CD8-positive, alpha-beta memory T cell (primary cell): Measurements from ENCODE around the gene HOXA5. TPM values are rescaled to one million over a fixed set of nuclear protein-coding genes. Genes with fewer than 3 reads are reported as not detected.

Experiments
- CTCF ChIA-PET: fragments of 350-600 bp; sonication (Branson Sonifier 250); formaldehyde crosslinking; loops from one replicate; lab custom pipeline; 2021; ENCODE audit warnings: antibody characterized with exemption; lab: Charles Lee
- POLR2A ChIA-PET: fragments of 350-600 bp; sonication (Branson Sonifier 250); formaldehyde crosslinking; loops from one replicate; lab custom pipeline; 2021; ENCODE audit warnings: antibody characterized with exemption; lab: Charles Lee
- DNase-seq, 5 donors: peaks; one replicate each; pipeline versions ENCODE4 v3.0.0 to v3.0.0-alpha.2; 2020 to 2022; ENCODE audit warnings: mixed read lengths in 1 of 5
- H3K27ac ChIP-seq: one replicate; pipeline ENCODE4 v1.7.0; 2013; ENCODE audit warnings: low read depth, mild to moderate bottlenecking, low read length, moderate library complexity
- H3K27me3 ChIP-seq: 2 replicates; pipeline ENCODE4 v1.7.0; 2013; ENCODE audit warnings: low read length, mild to moderate bottlenecking; ENCODE audit not compliant: insufficient read depth, poor library complexity, severe bottlenecking
- H3K36me3 ChIP-seq: 2 replicates; pipeline ENCODE4 v1.7.0; 2013; ENCODE audit warnings: mild to moderate bottlenecking, low read length, moderate library complexity; ENCODE audit not compliant: insufficient read depth
- H3K4me1 ChIP-seq: 2 replicates; pipeline ENCODE4 v1.7.0; 2013; ENCODE audit warnings: mild to moderate bottlenecking, low read length, moderate library complexity; ENCODE audit not compliant: insufficient read depth
- H3K4me3 ChIP-seq: 2 replicates; pipeline ENCODE4 v1.7.0; 2013; ENCODE audit warnings: mild to moderate bottlenecking, low read length
- H3K9me3 ChIP-seq: 2 replicates; pipeline ENCODE4 v1.7.0; 2013; ENCODE audit warnings: mild to moderate bottlenecking, low read length
- H3K27ac Mint-ChIP-seq, 8 donors: one replicate each; pipeline ENCODE4 v1.8.0; 2020 to 2021; ENCODE audit warnings: mixed read lengths in 8 of 8, mild to moderate bottlenecking in 6 of 8, inconsistent platforms in 3 of 8, moderate library complexity in 3 of 8
- H3K27me3 Mint-ChIP-seq, 2 donors: one replicate each; pipeline ENCODE4 v1.8.0; 2020 to 2021; ENCODE audit warnings: mixed read lengths in 2 of 2, mild to moderate bottlenecking in 1 of 2, moderate library complexity in 1 of 2
- H3K36me3 Mint-ChIP-seq, 3 donors: one replicate each; pipeline ENCODE4 v1.8.0; 2020 to 2021; ENCODE audit warnings: mixed read lengths in 3 of 3, inconsistent platforms in 1 of 3, mild to moderate bottlenecking in 1 of 3
- H3K4me1 Mint-ChIP-seq, 3 donors: one replicate each; pipeline ENCODE4 v1.8.0; 2020 to 2021; ENCODE audit warnings: mixed read lengths in 3 of 3, inconsistent platforms in 1 of 3, mild to moderate bottlenecking in 1 of 3
- H3K4me3 Mint-ChIP-seq, 7 donors: one replicate each; pipeline ENCODE4 v1.8.0; 2020 to 2021; ENCODE audit warnings: mixed read lengths in 7 of 7, mild to moderate bottlenecking in 6 of 7, moderate library complexity in 4 of 7, inconsistent platforms in 2 of 7
- H3K9me3 Mint-ChIP-seq, 5 donors: one replicate each; pipeline ENCODE4 v1.8.0; 2020 to 2022; ENCODE audit warnings: mixed read lengths in 5 of 5, mild to moderate bottlenecking in 3 of 5, moderate library complexity in 2 of 5, inconsistent platforms in 1 of 5
- polyA plus RNA-seq: library from polyadenylated mRNA; unstranded; fragments of 300-500 nt; fragmentation: Illumina TruSeq; gene quantifications from one replicate; pipeline ENCODE4 v1.2.3, GENCODE V29; 2021
- total RNA-seq, 2 experiments: library from RNA; stranded (reverse); gene quantifications; one replicate each; pipeline ENCODE4 v1.2.3, GENCODE V29; 2021

The HOXA5 gene
- total and polyA plus RNA-seq, 3 experiments from 2014 or later: not detected

GRCh38 chr7:27149842-27150567, 6.5 kb upstream of the HOXA5 start:
- Mint-ChIP-seq H3K9me3 (peaks cover 0 to 7% (median 0%) of the 10 kb centered on the region in 5 donors), H3K27ac (peak overlapping the region in 1 of 8 donors; percentile 31), H3K27me3 (peaks cover 79 to 89% of the 10 kb centered on the region in 2 donors), H3K4me3 (peak overlapping the region in 4 of 7 donors; percentile 12 to 80 (median 67)), H3K4me1 (peaks cover 29 to 50% (median 36%) of the 10 kb centered on the region in 3 donors), H3K36me3 (peaks cover 0 to 2% (median 0%) of the 10 kb centered on the region in 3 donors)
- H3K36me3 ChIP-seq: no peaks in the 10 kb centered on the region
- DNase-seq: no peak
- peaks cover 32% of the 10 kb centered on the region for H3K4me1 ChIP-seq
- POLR2A ChIA-PET: interaction anchor here (1.0 kb wide), 1 partner anchor 11 kb away, joined by 3 read pairs; no protein-coding TSS in a partner anchor
- peak overlapping the region; percentile 66 for H3K4me3 ChIP-seq
- CTCF ChIA-PET: interaction anchor here (0.7 to 6.9 kb wide), 25 partner anchors 8 to 1291 kb away, joined by 3 to 71 read pairs (median 4); partner anchors contain the start of genes HOXA4 and HOXA9
- H3K27ac ChIP-seq: no peak overlapping the region
- H3K27me3 ChIP-seq: peaks cover 83% of the 10 kb centered on the region
- H3K9me3 ChIP-seq: no peaks in the 10 kb centered on the region

GRCh38 chr7:27148756-27149641, 5.5 kb upstream of the HOXA5 start:
- no peak for DNase-seq
- ChIA-PET CTCF (interaction anchor here (0.9 to 6.9 kb wide), 11 partner anchors 14 to 1255 kb away, joined by 3 to 71 read pairs (median 4); partner anchors contain the start of genes HOXA4 and HOXA9), POLR2A (no interaction called here)
- Mint-ChIP-seq H3K4me1 (peaks cover 19 to 41% (median 28%) of the 10 kb centered on the region in 3 donors), H3K36me3 (no peaks in the 10 kb centered on the region), H3K27ac (peak overlapping the region in 1 of 8 donors; percentile 29), H3K4me3 (no peak overlapping the region), H3K9me3 (peaks cover 0 to 2% (median 0%) of the 10 kb centered on the region in 5 donors), H3K27me3 (peaks cover 77 to 85% of the 10 kb centered on the region in 2 donors)
- no peak overlapping the region for H3K27ac ChIP-seq
- no peak overlapping the region for H3K4me3 ChIP-seq
- peaks cover 24% of the 10 kb centered on the region for H3K4me1 ChIP-seq
- no peaks in the 10 kb centered on the region for H3K9me3 ChIP-seq
- H3K27me3 ChIP-seq: peaks cover 73% of the 10 kb centered on the region
- no peaks in the 10 kb centered on the region for H3K36me3 ChIP-seq

GRCh38 chr7:27148031-27148755, 4.7 kb upstream of the HOXA5 start:
- no peak overlapping the region for H3K27ac ChIP-seq
- H3K27me3 ChIP-seq: peaks cover 65% of the 10 kb centered on the region
- peak overlapping the region in 5 of 7 donors; percentile 37 to 73 (median 61) for H3K4me3 Mint-ChIP-seq
- H3K4me1 ChIP-seq: peaks cover 24% of the 10 kb centered on the region
- H3K27me3 Mint-ChIP-seq: peaks cover 69 to 81% of the 10 kb centered on the region in 2 donors
- H3K36me3 Mint-ChIP-seq: no peaks in the 10 kb centered on the region
- ChIA-PET CTCF (interaction anchor here (1.4 to 6.9 kb wide), 2 partner anchors 15 to 25 kb away, joined by 4 to 71 read pairs; partner anchors contain the start of gene HOXA9), POLR2A (no interaction called here)
- H3K27ac Mint-ChIP-seq: peak overlapping the region in 2 of 8 donors; percentile 29 to 35
- DNase-seq: no peak
- H3K4me3 ChIP-seq: no peak overlapping the region
- H3K36me3 ChIP-seq: no peaks in the 10 kb centered on the region
- H3K4me1 Mint-ChIP-seq: peaks cover 15 to 41% (median 24%) of the 10 kb centered on the region in 3 donors
- H3K9me3 ChIP-seq: no peaks in the 10 kb centered on the region
- H3K9me3 Mint-ChIP-seq: peaks cover 0 to 2% (median 0%) of the 10 kb centered on the region in 5 donors

DNA sequence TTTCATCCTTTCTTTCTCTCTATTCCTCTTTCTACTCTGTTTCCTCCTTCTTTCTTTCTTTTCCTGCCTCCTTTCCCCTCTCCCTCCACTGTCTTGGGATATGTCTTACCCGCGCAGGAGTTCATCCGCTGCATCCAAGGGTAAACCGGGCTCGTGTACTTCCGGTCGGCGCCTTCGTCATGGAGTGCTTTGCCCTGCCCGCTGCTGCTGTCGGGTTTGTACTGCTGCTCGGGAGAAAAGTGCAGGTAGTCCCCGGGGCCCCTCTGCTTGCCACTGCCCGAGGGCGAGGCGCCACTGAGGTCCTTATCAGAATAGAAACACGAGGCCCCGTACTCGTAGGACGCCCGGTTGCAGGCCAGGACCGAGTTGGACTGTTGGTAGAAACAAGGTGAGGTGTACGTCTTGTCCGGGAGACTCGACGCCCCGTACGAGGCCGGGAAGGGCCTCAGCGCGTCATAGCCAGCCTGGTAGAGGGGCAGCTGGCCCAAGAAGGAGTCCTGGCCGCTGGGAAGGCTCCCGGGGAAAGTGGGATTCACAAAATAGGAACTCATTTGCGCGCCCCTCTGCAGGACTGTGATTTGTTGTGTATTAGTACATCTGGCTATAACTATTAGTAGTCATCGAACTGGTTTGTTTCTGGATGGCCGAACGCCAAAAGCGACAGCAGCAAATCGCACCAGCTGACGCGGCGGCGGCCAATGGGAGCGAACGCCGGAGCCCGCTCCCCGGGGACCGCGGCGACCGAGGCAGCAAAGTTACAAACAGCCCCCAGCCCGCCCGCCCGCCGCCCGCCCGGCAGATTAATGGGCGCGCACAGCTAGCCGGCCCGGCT, 3.9 kb upstream of the HOXA5 start, which contains the start of gene HOXA6:
Gene HOXA6 (minus strand): TSS at position 576 of the 832 bp plus-strand sequence. CDS start 25 bp downstream, at position 551.
- Histone ChIP-seq H3K27ac (no peak within 1 kb of the TSS), H3K36me3 (no peaks in the 10 kb centered on the region), H3K4me1 (peaks cover 21% of the 10 kb centered on the region), H3K27me3 (peaks cover 57% of the 10 kb centered on the region), H3K4me3 (no peak within 1 kb of the TSS), H3K9me3 (no peaks in the 10 kb centered on the region)
- H3K27me3 Mint-ChIP-seq: peaks cover 65 to 80% of the 10 kb centered on the region in 2 donors
- H3K4me3 Mint-ChIP-seq: peak within 1 kb of the TSS in 5 of 7 donors; percentile 37 to 73 (median 61)
- POLR2A ChIA-PET: no interaction called here
- H3K36me3 Mint-ChIP-seq: no peaks in the 10 kb centered on the region
- H3K27ac Mint-ChIP-seq: peak within 1 kb of the TSS in 2 of 8 donors; percentile 29 to 35
- peaks cover 0 to 2% (median 0%) of the 10 kb centered on the region in 5 donors for H3K9me3 Mint-ChIP-seq
- CTCF ChIA-PET: interaction anchor here (1.4 to 6.9 kb wide), 3 partner anchors 14 to 25 kb away, joined by 3 to 71 read pairs (median 4); partner anchors contain the start of gene HOXA9
- no peak for DNase-seq
- peaks cover 15 to 39% (median 24%) of the 10 kb centered on the region in 3 donors for H3K4me1 Mint-ChIP-seq

GRCh38 chr7:27146491-27147198, 3.2 kb upstream of the HOXA5 start:
- peaks cover 49% of the 10 kb centered on the region for H3K27me3 ChIP-seq
- Mint-ChIP-seq H3K4me1 (peaks cover 9 to 31% (median 19%) of the 10 kb centered on the region in 3 donors), H3K4me3 (peak overlapping the region in 1 of 7 donors; percentile 10), H3K36me3 (no peaks in the 10 kb centered on the region), H3K27ac (no peak overlapping the region), H3K27me3 (peaks cover 63 to 77% of the 10 kb centered on the region in 2 donors), H3K9me3 (no peaks in the 10 kb centered on the region)
- H3K4me3 ChIP-seq: no peak overlapping the region
- DNase-seq: no peak
- no peak overlapping the region for H3K27ac ChIP-seq
- H3K9me3 ChIP-seq: no peaks in the 10 kb centered on the region
- ChIA-PET CTCF (interaction anchor here (1.0 to 1.4 kb wide), 2 partner anchors 14 to 16 kb away, joined by 3 read pairs; no protein-coding TSS in a partner anchor), POLR2A (no interaction called here)
- H3K4me1 ChIP-seq: peaks cover 13% of the 10 kb centered on the region
- no peaks in the 10 kb centered on the region for H3K36me3 ChIP-seq

DNA sequence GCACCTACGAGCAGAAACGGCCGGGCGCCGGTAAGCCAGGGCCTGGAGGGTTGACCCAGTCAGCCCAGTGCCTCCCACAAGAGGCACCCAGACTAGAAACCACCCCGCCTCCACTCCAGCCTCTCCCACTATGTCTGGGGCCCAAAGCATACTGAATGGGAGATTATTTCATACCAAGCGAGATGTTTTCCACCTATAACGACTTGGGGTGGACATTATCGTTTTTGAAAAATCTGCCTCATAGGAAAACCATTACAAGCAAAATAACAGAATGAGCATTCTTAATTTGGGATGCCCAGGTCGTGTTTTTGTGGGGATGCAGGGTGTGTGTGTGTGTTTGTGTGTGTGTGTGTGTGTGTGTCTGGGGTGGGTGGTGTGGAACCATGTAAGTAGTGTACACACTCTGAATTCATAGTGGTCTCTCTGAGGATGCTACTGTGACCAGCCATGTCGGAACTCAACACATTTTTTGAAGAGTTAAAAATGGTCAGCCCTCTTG, 2.5 kb upstream of the HOXA5 start:
- Mint-ChIP-seq H3K4me3 (no peak overlapping the region), H3K4me1 (peaks cover 2 to 24% (median 12%) of the 10 kb centered on the region in 3 donors), H3K27me3 (peaks cover 60 to 76% of the 10 kb centered on the region in 2 donors), H3K27ac (no peak overlapping the region), H3K9me3 (no peaks in the 10 kb centered on the region), H3K36me3 (no peaks in the 10 kb centered on the region)
- peaks cover 6% of the 10 kb centered on the region for H3K4me1 ChIP-seq
- H3K9me3 ChIP-seq: no peaks in the 10 kb centered on the region
- DNase-seq: no peak
- H3K4me3 ChIP-seq: no peak overlapping the region
- H3K36me3 ChIP-seq: no peaks in the 10 kb centered on the region
- CTCF ChIA-PET: interaction anchor here (1.0 to 1.4 kb wide), 2 partner anchors 15 to 17 kb away, joined by 3 read pairs; no protein-coding TSS in a partner anchor
- no peak overlapping the region for H3K27ac ChIP-seq
- H3K27me3 ChIP-seq: peaks cover 42% of the 10 kb centered on the region
- POLR2A ChIA-PET: no interaction called here
